Adrenal gland (tissue), 5 donors: ENCODE measurements around the gene CYP3A7.
"Not testable (repeated sequence)": the region's sequence is repeated elsewhere in the genome, so short reads cannot be mapped to it uniquely, and the experiment has no call there.

Experiments used
- POLR2A ChIP-seq, 2 donors: fragments of 450-650 bp; IDR thresholded peaks; one replicate each; pipeline ENCODE4 v1.6.1; 2017; ENCODE audit warnings: antibody characterized with exemption in 2 of 2, mild to moderate bottlenecking in 2 of 2, moderate library complexity in 1 of 2
- TF ChIP-seq, protein P1 (sequence below), 6 experiments: fragments of 450-650 bp in 4 of 6; fragments of 200-600 bp in 2 of 6; sonication (generic) in 1 of 6; IDR thresholded peaks; 1 replicate in 5 of 6; 2 replicates in 1 of 6; pipeline versions ENCODE4 v1.5.1 to v1.8.0; 2016 to 2021; ENCODE audit warnings: antibody characterized with exemption in 6 of 6, mild to moderate bottlenecking in 2 of 6, moderate library complexity in 1 of 6
- donor health status: DM: no; HTN: no; CAD: no.

DNA sequence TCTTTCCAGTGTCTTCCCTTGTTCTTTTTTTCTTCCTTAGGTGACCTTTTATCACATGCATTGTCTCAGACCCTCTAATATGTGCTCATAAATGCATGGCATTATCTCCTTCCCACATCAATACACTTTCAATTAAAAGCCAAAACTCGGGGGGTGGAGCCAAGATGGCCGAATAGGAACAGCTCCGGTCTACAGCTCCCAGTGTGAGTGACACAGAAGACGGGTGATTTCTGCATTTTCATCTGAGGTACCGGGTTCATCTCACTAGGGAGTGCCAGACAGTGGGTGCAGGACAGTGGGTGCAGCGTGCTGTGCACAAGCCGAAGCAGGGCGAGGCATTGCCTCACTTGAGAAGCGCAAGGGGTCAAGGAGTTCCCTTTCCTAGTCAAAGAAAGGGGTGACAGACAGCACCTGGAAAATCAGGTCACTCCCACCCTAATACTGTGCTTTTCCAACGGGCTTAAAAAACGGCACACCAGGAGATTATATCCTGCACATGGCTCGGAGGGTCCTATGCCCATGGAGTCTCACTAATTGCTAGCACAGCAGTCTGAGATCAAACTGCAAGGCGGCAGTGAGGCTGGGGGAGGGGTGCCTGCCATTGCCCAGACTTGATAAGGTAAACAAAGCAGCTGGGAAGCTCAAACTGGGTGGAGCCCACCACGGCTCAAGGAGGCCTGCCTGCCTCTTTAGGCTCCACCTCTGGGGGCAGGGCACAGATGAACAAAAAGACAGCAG, 49.0 kb downstream of the CYP3A7 start:
- TF ChIP-seq, protein P1, sequence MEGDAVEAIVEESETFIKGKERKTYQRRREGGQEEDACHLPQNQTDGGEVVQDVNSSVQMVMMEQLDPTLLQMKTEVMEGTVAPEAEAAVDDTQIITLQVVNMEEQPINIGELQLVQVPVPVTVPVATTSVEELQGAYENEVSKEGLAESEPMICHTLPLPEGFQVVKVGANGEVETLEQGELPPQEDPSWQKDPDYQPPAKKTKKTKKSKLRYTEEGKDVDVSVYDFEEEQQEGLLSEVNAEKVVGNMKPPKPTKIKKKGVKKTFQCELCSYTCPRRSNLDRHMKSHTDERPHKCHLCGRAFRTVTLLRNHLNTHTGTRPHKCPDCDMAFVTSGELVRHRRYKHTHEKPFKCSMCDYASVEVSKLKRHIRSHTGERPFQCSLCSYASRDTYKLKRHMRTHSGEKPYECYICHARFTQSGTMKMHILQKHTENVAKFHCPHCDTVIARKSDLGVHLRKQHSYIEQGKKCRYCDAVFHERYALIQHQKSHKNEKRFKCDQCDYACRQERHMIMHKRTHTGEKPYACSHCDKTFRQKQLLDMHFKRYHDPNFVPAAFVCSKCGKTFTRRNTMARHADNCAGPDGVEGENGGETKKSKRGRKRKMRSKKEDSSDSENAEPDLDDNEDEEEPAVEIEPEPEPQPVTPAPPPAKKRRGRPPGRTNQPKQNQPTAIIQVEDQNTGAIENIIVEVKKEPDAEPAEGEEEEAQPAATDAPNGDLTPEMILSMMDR (IDR thresholded peaks at IDR 0.05), result not testable (repeated sequence)
- TF ChIP-seq POLR2A (IDR thresholded peaks at IDR 0.05), result not testable (repeated sequence)
